GM21576 (cell line): Measurements from ENCODE around the gene RNF207.

Experiments
- ATAC-seq: cut with Tn5 transposase; IDR thresholded peaks from one replicate; pipeline ENCODE4 v1.9.1; 2021; ENCODE audit warnings: mild to moderate bottlenecking, moderate library complexity; ENCODE audit not compliant: unreplicated experiment

RNF207 gene, protein sequence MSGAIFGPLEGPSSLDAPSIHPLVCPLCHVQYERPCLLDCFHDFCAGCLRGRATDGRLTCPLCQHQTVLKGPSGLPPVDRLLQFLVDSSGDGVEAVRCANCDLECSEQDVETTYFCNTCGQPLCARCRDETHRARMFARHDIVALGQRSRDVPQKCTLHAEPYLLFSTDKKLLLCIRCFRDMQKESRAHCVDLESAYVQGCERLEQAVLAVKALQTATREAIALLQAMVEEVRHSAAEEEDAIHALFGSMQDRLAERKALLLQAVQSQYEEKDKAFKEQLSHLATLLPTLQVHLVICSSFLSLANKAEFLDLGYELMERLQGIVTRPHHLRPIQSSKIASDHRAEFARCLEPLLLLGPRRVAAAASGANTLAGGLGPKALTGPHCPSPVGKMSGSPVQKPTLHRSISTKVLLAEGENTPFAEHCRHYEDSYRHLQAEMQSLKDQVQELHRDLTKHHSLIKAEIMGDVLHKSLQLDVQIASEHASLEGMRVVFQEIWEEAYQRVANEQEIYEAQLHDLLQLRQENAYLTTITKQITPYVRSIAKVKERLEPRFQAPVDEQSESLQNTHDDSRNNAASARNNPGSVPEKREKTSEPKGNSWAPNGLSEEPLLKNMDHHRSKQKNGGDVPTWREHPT

DNA sequence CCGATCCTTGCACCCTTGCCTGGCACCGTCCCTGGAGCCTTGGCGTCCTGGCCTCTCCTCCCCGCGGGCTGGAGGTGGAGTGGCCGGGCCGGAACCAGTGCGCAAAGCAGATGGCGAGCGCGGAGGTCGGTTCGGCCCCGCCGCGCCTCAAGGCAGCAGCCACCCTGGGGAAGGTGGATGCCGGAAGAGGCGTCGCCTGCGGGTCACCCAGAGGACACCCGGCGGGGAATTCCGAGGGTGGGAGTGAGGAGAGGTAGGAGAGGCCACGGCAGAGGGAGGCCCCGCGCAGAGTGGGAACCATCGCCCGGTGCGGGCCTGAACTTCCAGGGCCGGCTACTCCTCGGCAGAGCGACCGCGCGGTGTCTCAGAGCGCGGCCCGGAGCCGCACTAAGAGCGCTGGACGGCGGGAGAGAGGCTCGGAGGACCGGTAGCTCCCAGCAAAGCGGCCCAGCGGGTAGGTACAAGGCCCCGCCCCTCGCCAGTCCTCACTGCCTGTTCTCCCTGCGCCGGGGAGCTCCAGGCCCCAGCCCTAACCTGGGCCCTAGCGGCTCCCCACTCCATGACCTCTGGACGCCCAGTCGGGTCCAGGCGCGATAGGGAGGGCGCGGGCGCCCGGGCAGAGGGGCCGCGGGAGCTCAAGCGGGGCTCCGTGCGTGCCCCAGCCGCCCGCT, at the start of gene RNF207:
TSS of gene RNF207 (plus strand) at position 271 of the 671 bp plus-strand sequence. CDS start 417 bp downstream, outside the sequence.
- peak; percentile 52 for ATAC-seq

DNA sequence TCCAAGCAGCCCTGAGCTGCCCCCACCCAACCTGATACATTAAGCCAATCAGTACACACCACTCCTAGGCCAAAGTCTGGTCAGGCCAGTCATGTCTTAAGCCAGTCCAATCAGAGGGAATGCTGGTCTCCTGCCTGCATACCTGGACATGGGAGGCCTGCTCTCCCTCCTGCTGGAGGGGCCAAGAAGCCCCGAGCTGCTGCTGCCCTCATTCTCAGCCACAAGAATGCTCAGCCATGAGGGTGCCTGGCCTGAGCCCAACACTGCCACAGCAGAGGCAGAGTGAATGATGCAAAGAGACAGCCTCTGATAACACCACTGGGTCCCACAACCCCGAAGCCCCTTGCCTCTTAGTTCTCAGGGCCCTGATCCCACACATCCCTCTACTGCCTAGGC, 48.8 kb upstream of the RNF207 start:
- no peak for ATAC-seq

DNA sequence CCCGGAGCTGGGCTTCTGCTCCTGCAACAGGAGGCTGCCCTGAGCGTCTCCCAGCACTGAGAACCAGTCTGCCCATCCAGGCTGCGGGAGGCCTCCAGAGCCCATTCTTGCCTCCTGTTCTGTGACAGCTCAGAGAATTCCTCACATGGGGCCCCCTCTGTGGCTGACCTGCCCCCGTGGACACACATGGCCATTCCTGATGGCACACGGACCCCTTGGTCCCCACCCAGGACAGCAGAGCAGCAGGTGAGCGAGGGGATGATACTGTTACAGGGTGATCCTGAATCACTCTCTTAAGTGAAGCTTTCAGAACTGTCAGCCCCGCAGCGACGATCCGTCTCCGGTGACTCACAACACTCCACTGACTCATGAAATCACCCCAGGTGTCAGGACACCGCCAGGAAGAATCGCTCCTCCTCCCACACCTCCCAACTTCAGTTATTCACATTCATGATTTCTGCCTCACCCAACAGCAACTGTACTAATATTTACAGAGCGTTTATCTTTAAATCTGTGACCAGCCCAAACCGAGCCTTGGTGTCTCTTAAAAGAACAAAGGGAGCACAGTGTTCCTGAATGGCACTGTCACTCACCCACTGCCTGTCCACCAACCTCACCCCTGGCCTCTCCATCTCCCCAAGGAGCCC, 48.3 kb upstream of the RNF207 start:
- ATAC-seq, result no peak

DNA sequence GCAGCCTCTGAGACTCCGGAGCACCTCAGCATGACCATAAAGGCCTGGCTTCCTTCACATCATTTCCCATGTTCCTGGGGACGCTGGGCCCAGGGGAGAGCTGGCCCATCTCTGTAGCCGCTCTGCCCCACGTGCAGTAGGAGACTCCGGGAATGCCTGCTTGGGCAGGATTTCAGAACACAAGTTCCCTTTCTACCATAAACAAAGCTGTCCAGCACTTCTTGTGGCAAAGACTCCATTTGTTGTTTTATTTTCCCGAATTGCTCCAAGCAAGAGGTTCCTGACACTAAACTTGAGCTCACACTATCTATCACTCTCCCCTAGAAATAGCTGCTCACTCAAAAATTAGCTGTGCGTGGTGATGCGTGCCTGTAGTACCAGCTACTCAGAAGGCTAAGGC, 47.7 kb upstream of the RNF207 start:
- no peak for ATAC-seq

DNA sequence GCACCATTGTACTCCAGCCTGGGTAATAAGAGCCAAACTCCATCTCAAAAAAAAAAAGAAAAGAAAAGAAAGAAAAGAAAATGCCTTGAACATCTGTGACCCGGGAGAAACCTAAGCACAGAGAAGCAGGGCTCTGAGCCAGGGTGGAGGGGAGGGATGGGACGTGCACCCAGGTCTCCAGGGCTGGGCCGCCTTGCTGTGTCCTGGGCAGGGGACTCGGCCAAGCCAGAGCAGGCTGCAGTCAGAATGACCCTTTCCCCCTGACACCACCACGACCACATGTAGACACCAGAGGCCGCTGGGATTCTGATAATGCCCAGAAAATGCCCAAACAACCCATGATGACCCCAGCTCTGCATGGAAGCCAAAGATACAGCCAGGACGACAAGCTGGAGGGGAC, 43.6 kb upstream of the RNF207 start:
- no peak for ATAC-seq

DNA sequence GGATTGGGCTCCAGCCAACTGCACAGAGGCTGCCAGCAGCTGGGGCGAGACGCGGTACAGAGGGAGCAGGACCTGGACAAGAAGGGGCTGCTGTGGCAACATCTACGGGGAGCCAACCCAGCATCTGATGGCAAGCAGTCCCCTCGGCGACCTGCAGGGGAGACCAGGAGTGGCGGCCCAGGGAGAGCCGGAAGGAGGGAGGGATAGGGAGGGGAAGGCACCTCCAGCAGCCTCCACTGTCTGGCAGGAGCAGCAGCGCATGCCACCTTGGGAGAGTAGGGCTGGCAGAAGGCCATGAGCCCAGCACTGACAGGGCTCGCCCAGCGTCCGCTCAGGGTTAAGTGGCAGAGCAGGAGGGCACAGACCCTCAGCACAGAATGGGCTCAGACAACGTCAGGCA, 43.1 kb upstream of the RNF207 start:
- no peak for ATAC-seq

DNA sequence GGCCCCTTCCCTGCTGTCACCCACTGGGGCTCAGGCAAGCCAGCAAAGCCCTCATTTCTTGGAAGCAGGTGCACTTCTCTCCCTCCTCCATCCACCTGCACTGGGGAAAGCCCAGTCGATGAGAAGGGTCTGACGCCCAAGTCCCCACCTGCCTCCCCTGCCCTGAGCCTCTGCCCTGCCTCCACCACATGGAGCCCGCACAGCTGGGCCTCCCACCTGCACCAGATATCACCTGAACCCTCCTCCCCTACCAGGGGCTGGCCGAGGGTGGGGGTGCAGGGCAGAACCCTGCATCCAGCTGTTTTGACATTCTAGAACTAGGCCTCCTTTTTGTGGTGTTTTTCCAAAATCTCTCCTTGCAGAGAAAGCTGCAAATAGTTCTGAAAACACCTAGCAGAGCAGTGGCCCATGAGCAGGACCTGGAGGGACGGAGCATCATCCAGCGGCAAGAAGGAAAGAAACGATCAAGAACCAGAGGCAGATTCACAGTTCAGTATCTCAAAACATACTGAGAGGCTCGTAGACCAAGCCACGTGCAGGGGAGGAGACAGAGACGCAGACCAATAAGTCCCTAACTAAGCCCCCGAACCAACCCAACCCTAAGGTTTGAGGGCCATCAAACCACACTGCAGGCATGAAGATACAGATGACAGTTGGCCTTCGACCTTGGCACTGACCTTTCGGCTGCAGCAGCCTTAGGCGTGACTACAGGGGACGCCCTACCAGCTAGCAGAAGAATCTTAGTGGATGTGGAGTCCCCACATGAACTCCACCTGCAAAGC, 42.5 kb upstream of the RNF207 start:
- no peak for ATAC-seq

DNA sequence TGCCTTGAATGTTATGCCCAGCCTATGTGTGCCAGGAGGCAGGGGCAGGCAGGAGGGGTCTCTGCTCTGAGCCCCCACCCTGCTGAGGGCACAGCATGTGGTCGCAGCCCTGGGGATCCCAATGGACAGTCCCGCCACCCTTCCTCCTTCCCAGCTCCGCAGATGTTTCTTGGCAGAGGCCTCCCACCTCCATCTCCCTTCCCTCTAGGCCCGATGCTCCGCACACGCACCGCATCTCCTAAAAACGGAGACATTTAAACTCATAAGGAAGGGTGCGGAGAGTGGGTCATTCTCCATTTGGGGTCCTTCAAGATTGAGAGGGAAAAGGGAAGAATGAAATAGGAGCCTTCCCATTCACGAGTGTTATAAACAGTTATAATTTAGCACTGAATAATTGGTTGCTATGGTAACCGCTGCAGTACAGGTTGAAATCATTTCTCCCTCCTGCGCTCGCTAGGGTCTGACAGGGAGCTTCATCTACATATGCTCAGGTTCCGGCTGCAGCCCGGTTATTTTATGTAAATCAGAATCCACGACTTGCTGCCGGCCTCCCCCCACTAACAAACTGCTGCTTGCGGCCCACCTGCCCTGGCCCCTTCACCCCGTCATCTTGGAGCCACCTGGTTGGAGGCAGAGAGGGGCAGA, 41.8 kb upstream of the RNF207 start:
- no peak for ATAC-seq

DNA sequence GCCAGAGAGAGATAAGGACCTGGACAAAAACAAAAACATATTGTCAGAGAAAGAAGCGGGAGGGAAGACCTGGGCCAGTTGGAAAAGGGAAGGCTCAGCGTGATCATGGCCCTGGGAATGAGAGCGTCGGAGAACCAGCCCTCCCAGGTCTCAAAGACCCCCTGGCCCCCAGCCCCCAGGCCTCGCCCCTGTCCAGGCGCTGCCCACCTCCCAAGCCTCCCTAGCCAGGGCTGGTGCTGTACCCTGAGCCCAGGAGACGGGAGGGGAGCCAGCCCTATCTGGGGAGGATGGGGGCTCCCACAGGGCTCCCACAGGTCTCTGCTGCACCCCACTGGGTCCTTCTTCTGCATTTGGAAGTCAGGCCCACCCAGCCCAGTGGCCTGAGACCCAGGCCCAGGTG, 40.9 kb upstream of the RNF207 start:
- no peak for ATAC-seq

DNA sequence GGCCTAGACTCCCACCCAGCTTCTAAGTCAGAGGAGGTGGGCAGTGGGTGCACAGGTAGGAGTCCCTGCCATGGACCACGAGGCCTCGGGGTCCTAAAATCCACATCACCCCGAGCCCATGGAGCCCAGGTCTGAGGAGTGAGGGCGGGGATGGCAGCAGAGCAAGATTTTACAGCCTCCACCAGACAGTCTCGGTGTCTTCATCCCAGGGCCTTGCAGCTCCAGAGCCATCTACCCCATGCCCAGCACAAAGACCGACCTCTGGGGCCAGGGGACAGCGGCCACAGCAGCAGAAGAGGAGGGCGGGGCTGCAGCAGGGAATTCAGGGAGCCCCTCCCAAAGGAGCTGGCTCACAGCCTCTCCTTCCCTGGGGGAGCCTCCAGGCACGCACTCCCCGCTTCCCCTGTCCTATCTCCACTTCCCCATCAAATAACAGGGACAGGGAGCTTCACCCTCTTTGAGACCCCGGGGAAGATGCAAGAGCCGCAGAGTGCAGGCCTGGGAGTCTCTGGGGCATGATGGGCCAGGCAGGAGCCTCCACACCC, 40.4 kb upstream of the RNF207 start:
- ATAC-seq, result no peak

DNA sequence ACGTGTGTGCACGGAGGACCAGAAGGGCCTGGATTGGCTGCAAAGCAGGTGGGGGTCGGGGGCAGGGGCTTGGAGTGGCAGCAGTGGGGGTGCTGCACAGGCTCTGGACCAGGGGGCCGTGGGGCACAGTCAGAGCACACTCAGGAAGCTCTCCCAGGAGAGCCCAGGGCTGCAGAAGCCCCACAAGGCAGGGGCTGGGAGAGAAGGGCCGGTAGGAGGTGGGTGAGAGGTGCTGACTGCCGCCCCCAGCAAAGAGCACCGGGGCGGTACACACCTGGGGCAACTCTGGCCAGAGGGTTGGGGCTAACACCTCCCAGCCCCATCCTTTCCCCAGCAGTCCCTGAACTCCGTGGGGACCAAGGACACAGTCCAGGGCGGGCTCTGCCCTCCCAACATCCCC, 39.7 kb upstream of the RNF207 start:
- no peak for ATAC-seq

DNA sequence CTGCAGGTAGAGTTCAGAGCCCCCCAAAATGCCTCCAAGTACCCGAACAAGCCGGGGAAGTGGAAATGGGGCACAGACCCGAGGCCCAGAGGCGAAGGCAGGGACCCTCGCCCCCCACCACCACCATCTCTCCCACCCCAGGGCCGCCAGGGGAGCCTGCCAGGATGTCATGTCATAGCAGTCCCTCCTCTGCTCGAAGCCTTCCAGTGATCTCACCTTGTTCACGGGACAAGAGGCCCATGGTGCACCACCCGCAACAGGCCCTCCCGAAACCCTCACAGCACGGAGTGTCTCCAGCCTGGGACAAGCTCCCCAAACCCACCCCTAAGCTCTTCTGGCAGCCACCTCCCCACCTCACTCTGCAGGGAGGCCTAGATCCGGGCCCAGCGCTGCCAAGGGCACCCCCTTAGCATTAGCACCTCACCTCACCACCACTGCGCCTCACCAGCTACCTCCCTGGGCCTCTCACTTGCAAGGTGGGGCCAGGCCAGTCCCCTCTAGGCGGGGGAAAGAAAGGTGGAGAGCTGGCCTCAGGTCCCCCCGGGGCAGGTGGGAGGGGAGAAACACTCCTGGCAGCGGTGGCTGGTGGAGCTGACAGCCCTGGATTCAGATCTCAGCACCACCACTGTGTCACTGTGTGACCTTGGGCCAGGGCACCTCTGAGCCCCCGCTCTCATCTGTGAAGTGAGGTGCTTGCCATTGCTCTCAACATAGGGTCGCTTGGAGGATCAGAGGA, 39.1 kb upstream of the RNF207 start:
- ATAC-seq, result no peak

DNA sequence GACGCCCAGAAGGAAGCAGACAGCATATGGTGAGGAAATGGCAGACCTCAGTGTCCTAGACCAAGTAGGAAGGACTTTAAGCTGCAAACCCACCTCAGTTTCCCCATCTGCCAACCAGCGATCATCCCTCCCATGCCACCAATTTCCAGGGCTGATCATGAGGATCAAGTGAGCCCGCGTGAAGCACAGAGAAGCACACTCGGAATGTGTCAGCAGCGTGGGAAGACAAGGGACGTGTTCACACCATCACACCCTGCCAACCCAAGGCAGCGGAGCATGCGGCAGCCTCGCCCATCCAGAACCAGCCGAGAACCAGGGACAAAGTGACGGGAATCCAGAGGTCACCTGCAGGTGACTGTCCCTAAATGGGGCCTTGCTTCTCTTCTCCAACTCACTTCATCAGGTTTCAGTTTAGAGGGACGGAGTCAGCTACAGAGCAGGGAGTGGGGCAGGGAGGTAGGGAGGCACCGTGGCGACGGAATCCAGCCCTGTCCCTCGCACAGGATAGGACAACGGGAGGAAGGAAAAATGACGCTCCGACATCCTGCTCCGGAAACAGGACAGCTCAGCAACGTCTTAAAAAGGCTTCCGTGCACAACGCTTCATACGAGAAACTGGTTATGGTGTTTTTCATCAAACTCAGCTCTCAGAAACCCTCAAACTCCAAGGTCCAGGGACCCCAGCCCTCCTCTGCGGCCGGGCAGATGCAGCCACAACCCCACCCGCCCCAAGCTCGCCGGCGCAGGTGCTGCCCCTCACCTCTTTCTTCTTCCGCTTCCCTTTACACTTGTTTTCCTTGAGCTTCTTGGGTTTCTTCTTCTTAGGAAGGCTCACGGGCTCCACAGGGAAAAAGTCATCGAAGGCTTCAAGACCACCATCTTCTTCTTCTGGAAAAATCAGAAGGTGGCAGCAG, 38.3 kb upstream of the RNF207 start:
- ATAC-seq, result no peak

DNA sequence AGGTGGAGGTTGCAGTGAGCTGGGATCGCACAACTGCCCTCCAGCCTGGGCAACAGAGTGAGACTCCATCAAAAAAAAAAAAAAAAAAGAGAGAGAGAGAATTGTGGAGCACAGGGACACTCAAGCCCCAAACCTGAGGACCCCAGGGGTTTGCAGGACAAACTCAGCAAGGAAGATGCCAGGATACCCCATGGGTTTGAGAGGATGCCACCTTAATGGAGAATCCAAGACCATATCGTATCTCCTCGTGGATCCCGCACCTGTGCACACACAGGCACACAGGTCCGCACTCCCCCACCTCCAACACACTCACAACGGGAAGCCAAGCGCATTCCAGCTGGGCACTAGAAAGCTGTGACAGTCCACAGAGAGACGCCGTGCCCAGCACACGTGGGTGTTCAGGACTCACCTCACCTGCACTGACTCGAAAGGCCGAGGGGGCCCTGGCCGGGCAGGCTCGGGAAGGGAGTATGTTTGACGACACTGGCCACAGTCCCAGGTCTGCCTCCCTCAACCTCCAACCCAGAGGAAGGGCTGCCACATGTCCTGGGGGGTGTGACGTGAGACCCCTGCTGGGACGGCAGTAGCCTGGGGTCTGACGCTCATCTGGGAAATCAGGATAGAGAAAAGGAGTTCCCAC, 36.9 kb upstream of the RNF207 start:
- ATAC-seq, result no peak

DNA sequence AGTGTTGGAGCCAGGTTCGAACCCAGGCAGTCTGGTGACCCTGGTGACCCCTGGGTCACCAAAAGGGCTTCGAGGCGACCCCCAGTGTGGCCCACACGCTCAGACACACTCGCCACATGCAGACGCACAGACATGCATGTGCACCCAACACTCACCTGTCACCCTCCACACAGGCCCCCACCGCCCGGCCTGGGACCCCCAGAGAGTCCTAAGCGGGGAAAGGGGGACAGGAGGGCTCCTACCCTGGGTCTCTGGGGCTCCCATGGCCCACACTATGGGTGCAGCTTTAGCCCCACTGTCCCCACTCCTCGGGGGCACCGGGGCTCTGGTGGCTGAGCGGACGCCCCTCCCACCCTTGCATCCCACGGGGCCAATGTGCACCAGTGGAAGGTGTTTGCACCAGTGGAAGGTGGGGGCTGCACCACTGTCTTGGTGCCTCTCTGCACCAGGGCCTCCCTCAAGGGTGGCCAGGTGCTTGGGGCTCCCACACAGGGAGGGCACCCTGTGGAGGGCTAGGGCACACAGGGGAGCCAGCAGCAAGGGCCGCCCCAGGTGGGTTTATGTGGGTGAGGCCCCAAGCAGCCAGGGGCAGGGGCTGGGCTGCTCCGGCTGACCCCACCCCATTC, 35.7 kb upstream of the RNF207 start:
- ATAC-seq, result no peak

DNA sequence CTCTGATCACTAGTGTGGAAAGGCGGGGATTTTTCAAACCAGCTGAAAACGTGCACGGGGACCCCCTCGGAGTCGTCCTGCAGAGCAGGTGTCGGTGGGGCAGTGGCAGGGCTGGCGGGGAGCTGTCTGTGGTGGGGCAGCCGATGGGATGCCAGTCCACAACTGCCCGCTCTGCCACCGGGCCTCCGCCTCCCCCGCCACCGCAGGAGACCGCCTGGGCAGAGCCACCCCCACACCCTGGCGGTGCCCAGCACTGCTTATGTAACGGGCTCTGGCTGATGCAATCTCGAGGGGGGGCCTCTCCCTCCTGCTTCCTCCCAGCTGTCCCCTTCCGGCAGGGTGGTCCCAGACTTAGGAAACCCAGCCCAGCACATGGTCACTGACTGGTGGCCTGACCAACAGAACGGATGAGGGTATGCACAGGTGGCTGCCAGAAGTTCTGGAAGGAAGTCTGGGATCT, 35.1 kb upstream of the RNF207 start:
- ATAC-seq, result no peak

DNA sequence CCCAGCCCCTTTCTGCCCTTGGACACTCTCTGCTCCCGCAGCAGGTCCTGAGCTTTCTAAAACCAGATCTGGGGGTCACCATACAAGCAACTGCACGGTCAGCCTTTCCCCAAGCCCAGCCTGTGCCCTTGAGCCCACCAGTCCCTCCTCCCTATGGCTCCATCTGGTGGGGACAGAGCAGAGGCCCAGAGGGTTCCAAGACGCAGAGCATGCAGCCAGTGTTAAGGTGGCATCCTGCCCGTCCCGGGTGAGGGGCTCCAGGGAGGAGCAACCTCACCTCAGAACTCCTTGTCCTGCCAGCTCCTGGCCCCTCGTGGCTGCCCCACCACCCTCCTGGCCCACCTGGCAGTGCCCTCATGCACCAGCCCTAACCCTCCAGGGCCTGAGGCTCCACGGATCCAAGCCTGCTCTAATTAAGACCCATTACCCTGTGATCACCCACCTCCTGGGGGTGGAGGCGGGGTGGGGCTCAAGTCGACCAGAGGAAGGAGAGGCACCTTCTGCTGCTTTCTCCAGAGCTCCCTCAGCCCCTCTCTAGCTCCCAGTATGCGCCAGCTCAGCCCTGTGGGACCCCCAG, 34.3 kb upstream of the RNF207 start:
- ATAC-seq, result no peak
